Activated gamma-delta T cell (primary cell): ENCODE measurements around the gene MAPK8IP3.
"Not testable (repeated sequence)": the region's sequence is repeated elsewhere in the genome, so short reads cannot be mapped to it uniquely, and the experiment has no call there.

Experiments
- DNase-seq: peaks from one replicate; lab custom pipeline; 2025; lab: John Stamatoyannopoulos, UW

The MAPK8IP3 gene

GRCh38 chr16:1787322-1788094 lies 81.5 kb downstream of the MAPK8IP3 start:
- no peak for DNase-seq

- no peak for DNase-seq
These were observed 82.2 kb downstream of the MAPK8IP3 start for GRCh38 chr16:1788095-1788707.

GRCh38 chr16:1788708-1789100 lies 82.7 kb downstream of the MAPK8IP3 start:
- no peak for DNase-seq

- no peak for DNase-seq
These were observed 83.6 kb downstream of the MAPK8IP3 start for GRCh38 chr16:1789643-1790045.

GRCh38 chr16:1790261-1790610 lies 84.2 kb downstream of the MAPK8IP3 start:
- no peak for DNase-seq

- DNase-seq = no peak
These were observed 84.7 kb downstream of the MAPK8IP3 start for GRCh38 chr16:1790611-1791255.

- no peak for DNase-seq
These were observed 85.4 kb downstream of the MAPK8IP3 start for GRCh38 chr16:1791256-1791942.

- DNase-seq = no peak
These were observed 86.2 kb downstream of the MAPK8IP3 start for GRCh38 chr16:1791943-1792812.

GRCh38 chr16:1792836-1793577 lies 87.0 kb downstream of the MAPK8IP3 start:
- no peak for DNase-seq

- DNase-seq = no peak
These were observed 87.7 kb downstream of the MAPK8IP3 start, which contains the start of gene IGFALS for GRCh38 chr16:1793578-1794220. TSS of gene IGFALS (minus strand) at chr16:1793705. CDS start at chr16:1793652, 53 bp downstream.

GRCh38 chr16:1794221-1794871 lies 88.4 kb downstream of the MAPK8IP3 start:
- no peak for DNase-seq

- no peak for DNase-seq
These were observed 89.1 kb downstream of the MAPK8IP3 start for GRCh38 chr16:1794908-1795666.

- not testable (repeated sequence) for DNase-seq
These were observed 93.3 kb downstream of the MAPK8IP3 start for GRCh38 chr16:1799263-1799662.

- DNase-seq = no peak
These were observed 94.7 kb downstream of the MAPK8IP3 start for GRCh38 chr16:1800701-1801100.

GRCh38 chr16:1807626-1808025 lies 101.6 kb downstream of the MAPK8IP3 start:
- DNase-seq = no peak

GRCh38 chr16:1808691-1809090 lies 102.7 kb downstream of the MAPK8IP3 start:
- DNase-seq = no peak

- no peak for DNase-seq
These were observed 103.3 kb downstream of the MAPK8IP3 start for GRCh38 chr16:1809281-1809801.

- DNase-seq = no peak
These were observed 104.1 kb downstream of the MAPK8IP3 start for GRCh38 chr16:1810106-1810505.

GRCh38 chr16:1810536-1810935 lies 104.5 kb downstream of the MAPK8IP3 start:
- DNase-seq = no peak
